ENCODE results near the gene WDR3.

WDR3 gene

DNA sequence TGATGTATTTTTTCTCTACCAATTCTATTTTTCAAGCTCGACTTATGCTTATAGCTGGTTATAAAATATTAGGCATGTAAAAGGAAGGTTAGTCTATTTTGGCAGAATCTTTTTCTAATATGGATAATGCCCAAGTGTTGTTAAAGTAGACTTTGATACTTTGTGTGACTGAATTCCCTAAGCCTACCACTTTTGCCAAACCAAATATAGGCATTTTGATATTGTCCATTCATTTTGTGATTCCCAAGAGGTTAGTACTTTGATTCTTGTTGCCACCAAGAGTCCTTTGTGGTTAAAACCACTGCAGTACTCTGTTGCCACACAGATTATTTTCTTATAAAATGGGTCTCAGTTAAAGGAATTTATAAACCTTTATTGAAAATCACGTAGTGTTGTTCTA is 4.2 kb downstream of the WDR3 start:
- Histone ChIP-seq H3K27ac (ENCODE audit: low read length) (no peak overlapping the region), H3K36me3 (ENCODE audit: control insufficient read depth in 2 of 2, insufficient read depth in 2 of 2, low read length in 2 of 2) (peaks cover 4 to 17% of the 10 kb centered on the region in 2 donors), H3K27me3 (ENCODE audit: control insufficient read depth in 1 of 2, insufficient read depth in 2 of 2, low read length in 2 of 2) (no peaks in the 10 kb centered on the region), H3K9ac (ENCODE audit: low read length in 2 of 2) (no peak overlapping the region), H3K9me3 (ENCODE audit: control insufficient read depth in 2 of 2, low read length in 2 of 2) (no peaks in the 10 kb centered on the region), H3K4me3 (ENCODE audit: low read length in 2 of 2) (no peak overlapping the region), H3K4me1 (ENCODE audit: control insufficient read depth, insufficient read depth, low read length) (peaks cover 8% of the 10 kb centered on the region)

DNA sequence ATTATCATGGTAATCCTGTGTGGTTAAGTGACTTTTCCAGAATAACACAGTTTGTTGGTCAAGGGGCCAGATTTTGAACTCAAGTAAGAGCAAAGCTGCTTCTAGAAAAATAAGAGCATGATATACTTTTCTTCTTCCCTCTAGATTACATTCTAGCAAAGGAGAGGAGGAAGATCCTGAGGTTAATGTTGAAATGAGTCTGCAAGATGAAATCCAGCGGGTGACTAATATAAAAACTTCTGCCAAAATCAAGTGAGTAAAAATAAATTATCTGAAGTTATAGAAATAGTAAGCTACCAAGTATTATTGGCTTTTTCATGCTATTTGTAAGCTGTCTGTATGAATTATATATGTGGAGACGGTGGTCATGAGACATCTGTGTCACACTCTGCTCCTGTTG is 12.8 kb downstream of the WDR3 start:
- Histone ChIP-seq H3K36me3 (ENCODE audit: control insufficient read depth in 2 of 2, insufficient read depth in 2 of 2, low read length in 2 of 2) (peaks cover 28 to 58% of the 10 kb centered on the region in 2 donors), H3K4me3 (ENCODE audit: low read length in 2 of 2) (no peak overlapping the region), H3K27ac (ENCODE audit: low read length) (no peak overlapping the region), H3K27me3 (ENCODE audit: control insufficient read depth in 1 of 2, insufficient read depth in 2 of 2, low read length in 2 of 2) (no peaks in the 10 kb centered on the region), H3K9me3 (ENCODE audit: control insufficient read depth in 2 of 2, low read length in 2 of 2) (no peaks in the 10 kb centered on the region), H3K9ac (ENCODE audit: low read length in 2 of 2) (no peak overlapping the region), H3K4me1 (ENCODE audit: control insufficient read depth, insufficient read depth, low read length) (no peaks in the 10 kb centered on the region)

DNA sequence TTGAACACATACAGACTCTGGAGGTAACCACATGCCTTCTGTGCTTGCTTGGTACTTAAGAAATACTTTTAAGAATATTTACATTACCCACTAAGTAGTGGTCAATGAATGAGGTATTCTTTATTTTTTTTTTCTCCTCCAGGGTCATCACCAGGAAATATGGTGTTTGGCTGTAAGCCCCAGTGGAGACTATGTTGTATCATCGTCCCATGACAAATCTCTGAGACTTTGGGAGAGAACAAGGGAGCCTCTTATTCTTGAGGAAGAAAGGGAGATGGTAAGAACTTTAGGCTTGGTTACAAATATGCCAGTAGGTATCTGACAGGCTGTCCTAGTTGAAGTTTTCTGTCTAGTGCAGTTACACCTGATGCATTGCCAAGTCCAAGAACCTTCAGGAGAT is 22.8 kb downstream of the WDR3 start:
- no peaks in the 10 kb centered on the region for H3K4me1 ChIP-seq (ENCODE audit: control insufficient read depth, insufficient read depth, low read length)
- peaks cover 36 to 54% of the 10 kb centered on the region in 2 donors for H3K36me3 ChIP-seq (ENCODE audit: control insufficient read depth in 2 of 2, insufficient read depth in 2 of 2, low read length in 2 of 2)
- H3K4me3 ChIP-seq (ENCODE audit: low read length in 2 of 2): no peak overlapping the region
- H3K9ac ChIP-seq (ENCODE audit: low read length in 2 of 2): no peak overlapping the region
- no peak overlapping the region for H3K27ac ChIP-seq (ENCODE audit: low read length)
- no peaks in the 10 kb centered on the region for H3K27me3 ChIP-seq (ENCODE audit: control insufficient read depth in 1 of 2, insufficient read depth in 2 of 2, low read length in 2 of 2)
- no peaks in the 10 kb centered on the region for H3K9me3 ChIP-seq (ENCODE audit: control insufficient read depth in 2 of 2, low read length in 2 of 2)

DNA sequence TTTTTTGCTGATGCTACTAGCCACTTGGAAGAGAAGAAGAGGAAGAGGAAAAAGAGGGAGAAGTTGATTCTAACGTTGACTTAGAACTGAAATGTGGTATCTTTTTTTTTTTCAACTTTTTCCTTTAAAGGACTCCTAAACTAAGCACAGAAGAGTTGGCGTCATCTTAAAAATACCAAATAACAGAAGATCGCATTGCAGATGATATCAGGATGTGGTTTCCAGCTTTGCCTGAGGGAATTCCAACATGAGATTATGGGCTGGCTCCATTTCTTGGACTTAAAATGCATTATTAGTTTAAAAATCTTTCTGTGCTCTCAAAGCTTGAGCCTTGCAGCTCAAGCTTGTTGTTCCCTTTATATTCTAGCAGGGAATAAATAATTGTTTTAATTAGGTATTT is 29.8 kb downstream of the WDR3 start:
- H3K9me3 ChIP-seq (ENCODE audit: control insufficient read depth in 2 of 2, low read length in 2 of 2): no peaks in the 10 kb centered on the region
- H3K9ac ChIP-seq (ENCODE audit: low read length in 2 of 2): no peak overlapping the region
- no peaks in the 10 kb centered on the region for H3K27me3 ChIP-seq (ENCODE audit: control insufficient read depth in 1 of 2, insufficient read depth in 2 of 2, low read length in 2 of 2)
- H3K36me3 ChIP-seq (ENCODE audit: control insufficient read depth in 2 of 2, insufficient read depth in 2 of 2, low read length in 2 of 2): peaks cover 26 to 32% of the 10 kb centered on the region in 2 donors
- no peaks in the 10 kb centered on the region for H3K4me1 ChIP-seq (ENCODE audit: control insufficient read depth, insufficient read depth, low read length)
- H3K27ac ChIP-seq (ENCODE audit: low read length): no peak overlapping the region
- H3K4me3 ChIP-seq (ENCODE audit: low read length in 2 of 2): no peak overlapping the region

DNA sequence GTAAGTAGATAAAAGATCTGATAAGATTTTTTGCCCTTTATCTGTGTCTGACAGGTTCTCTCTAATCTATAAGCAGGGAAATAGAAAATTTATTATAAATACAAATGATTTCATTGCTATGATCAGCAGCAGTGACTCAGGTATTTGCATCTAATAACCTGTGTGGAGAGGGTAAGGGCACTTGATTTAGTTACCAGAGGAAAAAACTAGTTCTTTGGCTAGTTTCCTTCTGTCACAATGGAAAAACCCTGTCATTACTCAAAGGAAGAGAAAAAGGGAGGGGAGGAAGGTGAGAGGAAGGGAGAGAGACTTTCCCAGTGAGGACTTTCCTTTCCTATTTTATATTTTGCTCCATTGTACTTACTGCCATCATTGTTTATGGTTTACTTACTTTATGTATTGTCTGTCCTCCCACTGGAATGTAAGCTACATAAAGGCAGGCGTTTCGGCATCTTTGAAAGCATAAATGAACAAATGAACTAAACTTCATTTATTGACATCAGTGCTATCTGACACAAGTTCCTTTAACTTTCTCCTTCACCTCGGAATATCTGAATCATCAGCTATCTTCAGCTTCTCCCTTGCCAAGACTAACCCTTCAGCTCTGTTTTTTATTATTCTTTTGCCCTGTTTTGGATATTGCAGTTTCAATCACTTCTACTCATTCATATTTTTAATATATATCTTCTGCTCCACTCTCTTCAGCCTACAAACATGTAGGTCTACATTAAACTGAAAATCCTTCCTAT is 34.9 kb downstream of the WDR3 start:
- H3K9me3 ChIP-seq (ENCODE audit: control insufficient read depth in 2 of 2, low read length in 2 of 2): no peaks in the 10 kb centered on the region
- no peak overlapping the region for H3K4me3 ChIP-seq (ENCODE audit: low read length in 2 of 2)
- H3K27ac ChIP-seq (ENCODE audit: low read length): no peak overlapping the region
- no peaks in the 10 kb centered on the region for H3K27me3 ChIP-seq (ENCODE audit: control insufficient read depth in 1 of 2, insufficient read depth in 2 of 2, low read length in 2 of 2)
- no peak overlapping the region for H3K9ac ChIP-seq (ENCODE audit: low read length in 2 of 2)
- no peaks in the 10 kb centered on the region for H3K4me1 ChIP-seq (ENCODE audit: control insufficient read depth, insufficient read depth, low read length)
- peaks cover 5 to 6% of the 10 kb centered on the region in 2 donors for H3K36me3 ChIP-seq (ENCODE audit: control insufficient read depth in 2 of 2, insufficient read depth in 2 of 2, low read length in 2 of 2)

DNA sequence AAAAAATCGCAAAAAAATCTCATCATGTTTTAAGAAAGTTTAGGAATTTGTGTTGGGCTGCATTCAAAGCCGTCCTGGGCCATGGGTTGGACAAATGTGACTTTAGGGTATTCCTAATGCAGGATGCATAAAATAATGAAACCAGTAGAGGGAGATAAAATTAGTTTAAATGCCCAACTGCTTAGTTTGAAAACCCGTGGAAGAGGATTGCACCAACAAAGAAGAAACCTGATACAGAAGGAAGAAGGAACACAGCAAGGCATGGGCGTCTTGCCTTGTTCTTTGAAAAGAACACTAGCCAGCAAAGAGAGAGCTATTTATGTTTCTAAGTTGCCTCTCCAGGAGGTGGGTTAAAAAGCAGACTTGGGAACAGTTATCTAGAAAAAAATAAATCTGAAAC is 37.9 kb downstream of the WDR3 start:
- H3K27me3 ChIP-seq (ENCODE audit: control insufficient read depth in 1 of 2, insufficient read depth in 2 of 2, low read length in 2 of 2): no peaks in the 10 kb centered on the region
- H3K9ac ChIP-seq (ENCODE audit: low read length in 2 of 2): no peak overlapping the region
- H3K36me3 ChIP-seq (ENCODE audit: control insufficient read depth in 2 of 2, insufficient read depth in 2 of 2, low read length in 2 of 2): peaks cover 0 to 2% of the 10 kb centered on the region in 2 donors
- H3K27ac ChIP-seq (ENCODE audit: low read length): no peak overlapping the region
- H3K9me3 ChIP-seq (ENCODE audit: control insufficient read depth in 2 of 2, low read length in 2 of 2): no peaks in the 10 kb centered on the region
- no peak overlapping the region for H3K4me3 ChIP-seq (ENCODE audit: low read length in 2 of 2)
- no peaks in the 10 kb centered on the region for H3K4me1 ChIP-seq (ENCODE audit: control insufficient read depth, insufficient read depth, low read length)

DNA sequence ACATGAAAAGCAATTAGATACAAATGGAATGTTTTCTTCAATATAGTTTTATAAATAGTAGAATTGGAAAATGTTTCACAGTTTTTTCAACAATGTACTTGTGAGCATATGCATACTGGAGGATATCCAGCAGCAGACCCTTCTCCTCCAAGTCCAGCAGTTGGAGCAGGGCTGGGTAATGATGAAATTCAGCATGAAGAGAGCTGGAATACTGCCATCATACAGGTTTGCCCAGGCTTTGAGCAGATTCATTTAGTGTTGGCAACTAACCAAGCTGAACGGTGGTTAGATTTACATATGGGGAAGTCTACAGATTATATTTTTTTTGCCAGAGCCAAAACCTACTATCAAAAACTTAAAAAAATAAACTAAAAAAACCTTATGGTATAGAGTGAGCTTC is 38.3 kb downstream of the WDR3 start:
- H3K4me1 ChIP-seq (ENCODE audit: control insufficient read depth, insufficient read depth, low read length): no peaks in the 10 kb centered on the region
- H3K4me3 ChIP-seq (ENCODE audit: low read length in 2 of 2): no peak overlapping the region
- H3K9me3 ChIP-seq (ENCODE audit: control insufficient read depth in 2 of 2, low read length in 2 of 2): no peaks in the 10 kb centered on the region
- H3K27me3 ChIP-seq (ENCODE audit: control insufficient read depth in 1 of 2, insufficient read depth in 2 of 2, low read length in 2 of 2): no peaks in the 10 kb centered on the region
- peaks cover 0 to 2% of the 10 kb centered on the region in 2 donors for H3K36me3 ChIP-seq (ENCODE audit: control insufficient read depth in 2 of 2, insufficient read depth in 2 of 2, low read length in 2 of 2)
- no peak overlapping the region for H3K27ac ChIP-seq (ENCODE audit: low read length)
- no peak overlapping the region for H3K9ac ChIP-seq (ENCODE audit: low read length in 2 of 2)

DNA sequence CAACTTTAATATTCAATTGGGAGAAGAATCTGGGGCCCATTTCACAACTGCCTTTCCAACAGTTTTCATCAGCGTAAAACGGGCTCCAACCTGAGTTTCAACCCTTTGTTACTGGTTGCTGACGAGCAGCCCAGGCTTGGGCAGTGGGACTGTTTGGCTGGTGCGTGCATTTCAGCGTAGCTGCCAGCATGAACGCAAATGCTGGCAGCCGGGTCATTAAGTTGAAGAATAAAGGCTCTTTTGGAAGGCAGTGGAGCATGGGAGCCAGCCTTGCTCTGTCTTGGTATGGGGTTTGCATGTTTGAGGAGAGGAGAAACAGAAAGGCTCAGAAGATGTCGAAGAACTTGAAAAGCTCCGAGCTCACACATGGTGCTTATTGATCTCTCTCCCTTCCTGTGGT is 40.7 kb downstream of the WDR3 start:
- Histone ChIP-seq H3K4me1 (ENCODE audit: control insufficient read depth, insufficient read depth, low read length) (no peaks in the 10 kb centered on the region), H3K9ac (ENCODE audit: low read length in 2 of 2) (no peak overlapping the region), H3K27ac (ENCODE audit: low read length) (no peak overlapping the region), H3K9me3 (ENCODE audit: control insufficient read depth in 2 of 2, low read length in 2 of 2) (no peaks in the 10 kb centered on the region), H3K36me3 (ENCODE audit: control insufficient read depth in 2 of 2, insufficient read depth in 2 of 2, low read length in 2 of 2) (peaks cover 0 to 2% of the 10 kb centered on the region in 2 donors), H3K4me3 (ENCODE audit: low read length in 2 of 2) (no peak overlapping the region), H3K27me3 (ENCODE audit: control insufficient read depth in 1 of 2, insufficient read depth in 2 of 2, low read length in 2 of 2) (no peaks in the 10 kb centered on the region)

DNA sequence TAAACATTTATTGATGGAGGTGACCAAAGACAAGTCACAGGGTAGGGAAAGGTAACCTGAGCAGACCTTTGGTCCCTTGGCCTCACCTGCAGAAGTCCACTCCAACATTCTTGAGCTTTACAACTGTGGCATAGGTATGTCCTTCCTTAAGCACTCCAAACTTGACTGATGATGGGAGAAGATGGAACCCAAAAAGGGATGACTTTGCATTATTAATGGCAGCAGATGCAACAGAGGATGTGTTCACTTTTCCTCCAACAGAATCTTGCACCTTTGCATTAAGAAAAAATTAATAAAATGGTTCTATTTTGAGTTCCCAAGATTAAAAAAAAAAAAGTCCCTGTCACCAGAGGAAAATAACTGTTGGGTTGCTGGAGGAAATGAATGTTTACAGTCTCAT is 42.2 kb downstream of the WDR3 start:
- Histone ChIP-seq H3K4me3 (ENCODE audit: low read length in 2 of 2) (no peak overlapping the region), H3K36me3 (ENCODE audit: control insufficient read depth in 2 of 2, insufficient read depth in 2 of 2, low read length in 2 of 2) (no peaks in the 10 kb centered on the region), H3K9me3 (ENCODE audit: control insufficient read depth in 2 of 2, low read length in 2 of 2) (no peaks in the 10 kb centered on the region), H3K27me3 (ENCODE audit: control insufficient read depth in 1 of 2, insufficient read depth in 2 of 2, low read length in 2 of 2) (no peaks in the 10 kb centered on the region), H3K27ac (ENCODE audit: low read length) (no peak overlapping the region), H3K4me1 (ENCODE audit: control insufficient read depth, insufficient read depth, low read length) (no peaks in the 10 kb centered on the region), H3K9ac (ENCODE audit: low read length in 2 of 2) (no peak overlapping the region)

DNA sequence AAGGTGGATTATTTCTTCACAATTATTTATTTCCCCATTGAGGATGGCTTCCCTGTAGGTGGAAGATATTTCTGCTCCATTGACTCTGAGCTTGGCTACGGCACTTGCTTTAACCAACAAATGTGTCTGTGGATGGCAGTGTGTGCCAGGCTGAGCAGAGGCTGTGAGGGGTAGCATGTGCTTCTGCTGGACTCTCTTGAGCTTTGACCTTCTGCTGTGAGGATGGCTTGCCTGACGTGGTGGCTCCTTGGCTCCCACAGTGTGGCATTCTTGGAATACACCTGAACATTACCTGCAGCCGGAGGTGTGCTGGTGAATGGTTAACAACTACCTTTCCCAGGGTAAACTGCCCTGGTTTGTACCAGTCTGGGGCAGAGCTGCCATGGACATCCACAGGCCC is 46.8 kb downstream of the WDR3 start:
- no peak overlapping the region for H3K4me3 ChIP-seq (ENCODE audit: low read length in 2 of 2)
- H3K9me3 ChIP-seq (ENCODE audit: control insufficient read depth in 2 of 2, low read length in 2 of 2): no peaks in the 10 kb centered on the region
- H3K36me3 ChIP-seq (ENCODE audit: control insufficient read depth in 2 of 2, insufficient read depth in 2 of 2, low read length in 2 of 2): no peaks in the 10 kb centered on the region
- no peaks in the 10 kb centered on the region for H3K4me1 ChIP-seq (ENCODE audit: control insufficient read depth, insufficient read depth, low read length)
- no peak overlapping the region for H3K27ac ChIP-seq (ENCODE audit: low read length)
- H3K27me3 ChIP-seq (ENCODE audit: control insufficient read depth in 1 of 2, insufficient read depth in 2 of 2, low read length in 2 of 2): no peaks in the 10 kb centered on the region
- H3K9ac ChIP-seq (ENCODE audit: low read length in 2 of 2): no peak overlapping the region

DNA sequence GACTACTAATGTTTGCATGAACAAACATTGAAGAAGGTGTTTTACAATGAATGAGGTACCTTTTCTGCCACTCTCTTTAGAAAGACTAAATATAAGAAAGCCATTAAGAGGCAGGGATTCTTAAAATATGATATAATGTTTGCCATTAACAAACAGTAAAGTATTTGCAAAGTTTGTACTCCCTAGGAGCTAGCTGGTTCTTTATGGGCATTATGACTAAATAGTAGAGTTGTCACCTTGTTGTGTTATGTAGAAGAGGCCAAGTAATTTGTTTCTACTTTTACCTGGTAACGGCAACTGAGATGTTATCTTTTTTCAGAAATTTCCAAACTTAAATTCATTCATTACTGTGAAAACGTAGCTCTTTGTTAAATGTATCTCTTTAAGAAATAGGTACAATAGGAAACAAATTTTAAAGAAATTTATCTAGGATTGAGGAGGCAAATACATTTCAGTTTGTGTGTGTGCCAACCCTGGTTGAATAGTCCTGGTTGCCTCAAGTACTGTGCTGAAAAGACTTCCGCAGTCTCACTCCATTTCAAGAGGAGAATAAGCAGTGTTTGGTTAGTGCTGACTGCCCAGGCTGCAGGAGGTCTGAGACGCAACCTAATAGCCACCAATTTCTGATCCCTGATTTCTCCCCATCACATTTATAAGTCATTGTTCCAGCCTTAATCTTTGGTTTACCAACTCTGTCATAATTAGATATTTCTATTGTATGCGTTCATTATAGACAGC is 52.1 kb downstream of the WDR3 start:
- Histone ChIP-seq H3K27me3 (ENCODE audit: control insufficient read depth in 1 of 2, insufficient read depth in 2 of 2, low read length in 2 of 2) (no peaks in the 10 kb centered on the region), H3K4me3 (ENCODE audit: low read length in 2 of 2) (no peak overlapping the region), H3K4me1 (ENCODE audit: control insufficient read depth, insufficient read depth, low read length) (no peaks in the 10 kb centered on the region), H3K9ac (ENCODE audit: low read length in 2 of 2) (no peak overlapping the region), H3K36me3 (ENCODE audit: control insufficient read depth in 2 of 2, insufficient read depth in 2 of 2, low read length in 2 of 2) (no peaks in the 10 kb centered on the region), H3K9me3 (ENCODE audit: control insufficient read depth in 2 of 2, low read length in 2 of 2) (no peaks in the 10 kb centered on the region), H3K27ac (ENCODE audit: low read length) (no peak overlapping the region)

All from stomach smooth muscle (tissue), 2 donors.